Testis (tissue), 3 donors: ENCODE data around the gene OVAAL. TPM values are rescaled to one million over a fixed set of nuclear protein-coding genes. Genes with fewer than 3 reads are reported as not detected.

Experiments
- DNase-seq: peaks from one replicate; pipeline ENCODE4 v3.0.0-alpha.2; 2019
- H3K27ac ChIP-seq, 2 donors: fragments of 200-600 bp; sonication (generic); one replicate each; pipeline ENCODE4 v1.5.1; 2019
- H3K27me3 ChIP-seq: fragments of 200-600 bp; sonication (generic); one replicate; pipeline ENCODE4 v1.5.1; 2019
- H3K36me3 ChIP-seq: fragments of 200-600 bp; sonication (generic); one replicate; pipeline ENCODE4 v1.5.1; 2017; ENCODE audit warnings: low read depth; ENCODE audit errors: missing control alignments
- H3K4me1 ChIP-seq: fragments of 200-600 bp; sonication (generic); one replicate; pipeline ENCODE4 v1.5.1; 2019
- H3K4me3 ChIP-seq, 2 donors: fragments of 200-600 bp; sonication (generic); one replicate each; pipeline ENCODE4 v1.5.1; 2017 to 2019
- H3K9me3 ChIP-seq: fragments of 200-600 bp; sonication (generic); one replicate; pipeline ENCODE4 v1.5.1; 2017
- CTCF ChIP-seq, 3 experiments: fragments of 450-650 bp in 2 of 3; fragments of 200-600 bp in 1 of 3; sonication (generic) in 1 of 3; IDR thresholded peaks; one replicate each; pipeline ENCODE4 v1.5.1; 2016 to 2019; ENCODE audit warnings: antibody characterized with exemption in 3 of 3, mild to moderate bottlenecking in 2 of 3, moderate library complexity in 1 of 3
- POLR2A ChIP-seq: fragments of 450-650 bp; IDR thresholded peaks from one replicate; pipeline ENCODE4 v1.6.1; 2017; ENCODE audit warnings: antibody characterized with exemption, mild to moderate bottlenecking, moderate library complexity
- WGBS, 2 donors: methylation state at CpG; one replicate each; pipeline ENCODE4 v1.1.5; 2018; 5-methylcytosine and 5-hydroxymethylcytosine counted together
- intact Hi-C: fragments of 100-400 bp; cut with DNase I; formaldehyde crosslinking; loops from one replicate; pipeline ENCODE4 v1.15.1; 2023; ENCODE audit warnings: low total_unique reads
- polyA plus RNA-seq: library from polyadenylated mRNA; stranded (reverse); fragments of 350-450 nt; fragmentation: Illumina TruSeq; extraction: RNeasy Lipid Tissue Mini Kit (QIAGEN cat#74804); gene quantifications from one replicate; pipeline ENCODE4 v1.2.3, GENCODE V29; 2014; ENCODE audit warnings: low read depth, low replicate concordance; ENCODE audit not compliant: insufficient read depth
- total RNA-seq, 2 donors: library from RNA; depleted of rRNA; stranded (reverse); fragments of >200 nt; gene quantifications; one replicate each; pipeline ENCODE4 v1.2.3, GENCODE V29; 2016

The OVAAL gene
- total and polyA plus RNA-seq, 3 donors from 2014 or later: not detected

GRCh38 chr1:180603850-180604226, 45.1 kb downstream of the OVAAL start:
- no peak overlapping the region for H3K27ac ChIP-seq
- intact Hi-C loops: no loop called here
- TF ChIP-seq CTCF (IDR thresholded peaks at IDR 0.05): no peak
- TF ChIP-seq POLR2A: no peak
- no peaks in the 10 kb centered on the region for H3K4me1 ChIP-seq
- H3K27me3 ChIP-seq: no peaks in the 10 kb centered on the region
- 88 to 97% methylated on average over 2 of the region's 2 CpGs for WGBS, 2 donors
- DNase-seq: no peak
- no peak overlapping the region for H3K4me3 ChIP-seq
- no peaks in the 10 kb centered on the region for H3K9me3 ChIP-seq
- H3K36me3 ChIP-seq: no peaks in the 10 kb centered on the region

- H3K36me3 ChIP-seq: no peaks in the 10 kb centered on the region
- H3K4me3 ChIP-seq: no peak overlapping the region
- no peaks in the 10 kb centered on the region for H3K4me1 ChIP-seq
- intact Hi-C loops: no loop called here
- TF ChIP-seq POLR2A: no peak
- no peak for TF ChIP-seq CTCF (IDR thresholded peaks at IDR 0.05)
- DNase-seq: no peak
- H3K27ac ChIP-seq: no peak overlapping the region
- 57 to 77% methylated on average over 2 of the region's 2 CpGs for WGBS, 2 donors
- no peaks in the 10 kb centered on the region for H3K9me3 ChIP-seq
- H3K27me3 ChIP-seq: no peaks in the 10 kb centered on the region
Observed at GRCh38 chr1:180606155-180606554, 47.4 kb downstream of the OVAAL start.

DNA sequence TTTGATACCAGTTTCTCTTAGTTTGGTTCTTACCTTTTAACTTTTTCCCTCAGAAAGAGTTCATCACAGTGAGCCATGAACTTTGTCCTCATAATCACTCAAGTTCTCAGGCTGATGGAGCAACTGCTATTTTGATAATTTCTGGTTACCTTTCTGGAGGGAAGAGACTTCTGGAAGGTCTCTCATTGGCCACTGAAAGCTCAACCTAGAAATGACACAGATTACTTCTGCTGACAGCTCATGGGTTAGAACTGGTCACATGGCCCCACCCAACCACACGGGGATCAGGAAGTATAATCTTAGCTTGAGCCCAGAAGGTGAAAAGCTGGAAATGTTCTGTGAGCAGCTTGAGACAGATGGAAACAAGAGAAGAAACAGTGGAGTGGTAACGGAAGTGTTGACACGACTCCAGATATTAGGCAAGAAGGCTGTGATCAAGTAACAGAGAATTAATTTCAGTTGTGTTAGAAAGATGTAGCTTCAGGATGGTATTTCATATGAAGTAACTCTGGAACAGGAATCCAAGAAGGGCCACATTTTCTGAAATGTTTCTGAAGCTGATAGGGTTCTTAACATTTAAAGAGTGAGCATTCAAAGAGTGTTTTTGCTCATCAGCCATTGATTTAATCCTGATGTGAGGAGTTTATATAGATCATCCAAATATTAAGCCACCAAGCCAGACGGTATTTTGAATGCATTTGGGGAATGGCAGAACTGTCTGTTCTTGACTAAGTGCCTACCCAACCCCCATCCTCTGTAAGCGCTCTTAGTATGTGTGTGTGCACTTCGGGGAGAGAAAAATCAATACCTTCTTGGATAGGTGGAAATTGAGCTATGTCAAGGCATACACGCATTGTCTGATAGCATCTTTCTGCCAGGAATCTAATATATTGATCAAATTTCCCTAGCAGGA, 51.1 kb downstream of the OVAAL start:
- no peak for DNase-seq
- H3K4me3 ChIP-seq: no peak overlapping the region
- TF ChIP-seq CTCF (IDR thresholded peaks at IDR 0.05): no peak
- TF ChIP-seq POLR2A: no peak
- H3K27ac ChIP-seq: no peak overlapping the region
- intact Hi-C loops: no loop called here
- H3K4me1 ChIP-seq: peaks cover 5% of the 10 kb centered on the region
- 73 to 76% methylated on average over 7 of the region's 7 CpGs for WGBS, 2 donors
- no peaks in the 10 kb centered on the region for H3K9me3 ChIP-seq
- no peaks in the 10 kb centered on the region for H3K27me3 ChIP-seq
- no peaks in the 10 kb centered on the region for H3K36me3 ChIP-seq

GRCh38 chr1:180610556-180611015, 51.8 kb downstream of the OVAAL start:
- intact Hi-C loops: no loop called here
- Histone ChIP-seq H3K9me3 (no peaks in the 10 kb centered on the region), H3K27ac (peak overlapping the region in 1 of 2 donors; percentile 9), H3K36me3 (no peaks in the 10 kb centered on the region), H3K4me3 (no peak overlapping the region), H3K4me1 (peaks cover 5% of the 10 kb centered on the region), H3K27me3 (no peaks in the 10 kb centered on the region)
- DNase-seq: no peak
- TF ChIP-seq POLR2A (no peak), CTCF (IDR thresholded peaks at IDR 0.05) (no peak)
- 79 to 80% methylated on average over 3 of the region's 3 CpGs for WGBS, 2 donors
